ENCODE data around the gene ADI1. TPM values are rescaled to one million over a fixed set of nuclear protein-coding genes. Genes with fewer than 3 reads are reported as not detected.

ADI1 gene
- total and polyA plus RNA-seq, 2 experiments from 2014 or later: 77.7 to 140 TPM

DNA sequence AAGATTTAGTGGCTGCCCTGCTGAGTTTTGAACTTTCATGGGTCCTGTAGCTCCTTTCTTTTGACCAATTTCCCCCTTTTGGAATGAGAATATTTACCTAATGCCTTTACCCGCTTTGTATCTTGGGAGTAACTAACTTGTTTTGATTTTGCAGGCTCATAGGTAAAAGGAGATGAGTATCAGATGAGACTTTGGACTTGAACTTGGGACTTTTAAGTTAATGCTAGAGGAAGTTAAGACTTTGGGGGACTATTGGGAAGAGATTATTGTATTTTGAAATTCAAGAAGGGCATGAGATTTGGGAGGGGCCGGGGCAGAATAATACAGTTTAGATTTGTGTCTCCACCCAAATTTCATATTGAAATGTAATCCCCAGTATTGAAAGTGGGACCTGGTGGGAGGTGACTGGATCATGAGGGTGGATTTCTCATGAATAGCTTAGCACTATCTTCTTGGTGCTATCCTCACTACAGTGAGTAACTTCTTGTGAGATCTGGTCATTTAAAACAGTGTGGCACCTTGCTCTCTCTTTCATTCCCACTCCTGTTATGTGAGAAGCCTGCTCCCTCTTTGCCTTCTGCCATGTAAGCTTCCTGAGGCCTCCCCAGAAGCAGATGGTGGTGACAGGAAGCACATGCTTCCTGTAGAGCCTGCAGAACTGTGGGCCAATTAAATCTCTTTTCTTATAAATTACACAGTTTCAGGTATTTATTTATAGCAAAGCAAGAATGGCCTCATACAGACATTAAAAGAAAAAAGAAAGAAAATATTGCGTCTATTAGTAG lies 6.1 kb downstream of the ADI1 start:
- Histone ChIP-seq H3K4me3 (no peak overlapping the region), H3K27me3 (replicated peaks; ENCODE audit: insufficient read depth) (no peaks in the 10 kb centered on the region), H3F3A (ENCODE audit: insufficient read depth) (no peaks in the 10 kb centered on the region), H3K9me3 (ENCODE audit: low read depth) (no peaks in the 10 kb centered on the region), H3K4me2 (ENCODE audit: unreplicated experiment) (no peak overlapping the region), H3K36me3 (ENCODE audit: low read depth) (peaks cover 26% of the 10 kb centered on the region), H3K9me2 (ENCODE audit: insufficient read depth) (no peaks in the 10 kb centered on the region), H3K4me1 (ENCODE audit: insufficient read depth) (peaks cover 7% of the 10 kb centered on the region), H4K20me1 (ENCODE audit: insufficient read depth) (no peaks in the 10 kb centered on the region), H3K9ac (no peak overlapping the region), H3K27ac (no peak overlapping the region), H2AFZ (no peak overlapping the region), H3K79me2 (ENCODE audit: insufficient read depth) (peaks cover 40% of the 10 kb centered on the region)
- TF ChIP-seq EZH2phosphoT487 (IDR thresholded peaks at IDR 0.05; ENCODE audit: insufficient read depth, low read depth): no peak
- no peak for TF ChIP-seq EZH2 (IDR thresholded peaks at IDR 0.05; ENCODE audit: insufficient read depth, poor library complexity, severe bottlenecking)
- no peak for DNase-seq
- in situ Hi-C loops (cut with MboI): no loop called here
- WGBS, 2 experiments (ENCODE audit: low coverage in 1 of 2, low lambda C conversion rate in 2 of 2, missing lambda C conversion rate in 2 of 2): 93 to 96% methylated on average over 3 of the region's 3 CpGs

DNA sequence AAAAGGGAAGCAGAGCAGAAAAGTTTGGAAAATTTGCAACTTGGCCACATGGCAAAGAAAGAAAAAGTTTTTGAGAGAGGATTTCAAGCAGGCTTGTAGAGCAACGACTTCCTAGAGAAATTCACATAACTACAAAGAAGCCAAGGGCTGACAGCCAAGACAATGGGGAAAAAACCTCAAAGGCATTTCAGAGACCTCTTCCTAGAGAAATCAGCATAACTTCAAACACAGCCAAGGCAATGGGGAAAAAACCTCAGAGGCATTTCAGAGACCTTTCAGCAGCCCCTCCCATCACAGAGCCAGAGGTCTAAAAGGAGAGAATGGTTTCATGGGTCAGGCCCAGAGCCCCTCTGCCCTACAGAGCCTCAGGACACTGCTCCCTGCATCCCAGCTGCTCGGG lies 7.2 kb downstream of the ADI1 start:
- Histone ChIP-seq H3F3A (ENCODE audit: insufficient read depth) (no peaks in the 10 kb centered on the region), H4K20me1 (ENCODE audit: insufficient read depth) (no peaks in the 10 kb centered on the region), H3K9me3 (ENCODE audit: low read depth) (no peaks in the 10 kb centered on the region), H2AFZ (no peak overlapping the region), H3K27ac (no peak overlapping the region), H3K79me2 (ENCODE audit: insufficient read depth) (peaks cover 38% of the 10 kb centered on the region), H3K4me1 (ENCODE audit: insufficient read depth) (no peaks in the 10 kb centered on the region), H3K9ac (no peak overlapping the region), H3K36me3 (ENCODE audit: low read depth) (peaks cover 23% of the 10 kb centered on the region), H3K4me3 (no peak overlapping the region), H3K27me3 (replicated peaks; ENCODE audit: insufficient read depth) (no peaks in the 10 kb centered on the region), H3K4me2 (ENCODE audit: unreplicated experiment) (no peak overlapping the region), H3K9me2 (ENCODE audit: insufficient read depth) (no peaks in the 10 kb centered on the region)
- in situ Hi-C loops (cut with MboI): no loop called here
- no peak for DNase-seq
- 69 to 75% methylated on average over 2 of the region's 2 CpGs for WGBS, 2 experiments (ENCODE audit: low coverage in 1 of 2, low lambda C conversion rate in 2 of 2, missing lambda C conversion rate in 2 of 2)
- TF ChIP-seq EZH2phosphoT487 (IDR thresholded peaks at IDR 0.05; ENCODE audit: insufficient read depth, low read depth) (no peak), EZH2 (IDR thresholded peaks at IDR 0.05; ENCODE audit: insufficient read depth, poor library complexity, severe bottlenecking) (no peak)

DNA sequence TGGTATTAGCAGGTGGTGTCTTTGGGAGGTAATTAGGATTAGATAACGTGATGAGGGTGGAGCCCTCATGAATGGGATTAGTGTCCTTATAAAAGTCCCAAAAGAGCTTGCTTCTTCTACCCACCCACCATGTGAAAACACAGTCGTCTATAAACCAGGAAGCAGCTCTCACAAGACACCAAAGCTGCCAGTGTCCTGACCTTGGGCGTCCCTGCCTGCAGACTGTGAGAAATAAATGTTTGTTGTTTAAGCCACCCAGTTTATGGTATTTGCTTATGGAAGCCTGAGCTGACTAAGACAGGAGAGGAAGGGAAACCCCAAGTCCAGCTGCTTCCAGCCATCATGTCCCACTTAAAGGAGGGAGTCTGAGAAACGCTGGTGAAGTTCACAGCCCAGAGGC lies 13.6 kb downstream of the ADI1 start:
- no peaks in the 10 kb centered on the region for H4K20me1 ChIP-seq (ENCODE audit: insufficient read depth)
- H3K36me3 ChIP-seq (ENCODE audit: low read depth): peaks cover 16% of the 10 kb centered on the region
- no peak for TF ChIP-seq EZH2phosphoT487 (IDR thresholded peaks at IDR 0.05; ENCODE audit: insufficient read depth, low read depth)
- TF ChIP-seq EZH2 (IDR thresholded peaks at IDR 0.05; ENCODE audit: insufficient read depth, poor library complexity, severe bottlenecking): no peak
- H3K79me2 ChIP-seq (ENCODE audit: insufficient read depth): peaks cover 48% of the 10 kb centered on the region
- H3K9ac ChIP-seq: no peak overlapping the region
- no peaks in the 10 kb centered on the region for H3K9me3 ChIP-seq (ENCODE audit: low read depth)
- H3F3A ChIP-seq (ENCODE audit: insufficient read depth): no peaks in the 10 kb centered on the region
- H2AFZ ChIP-seq: no peak overlapping the region
- no peaks in the 10 kb centered on the region for H3K4me1 ChIP-seq (ENCODE audit: insufficient read depth)
- no peak overlapping the region for H3K27ac ChIP-seq
- H3K9me2 ChIP-seq (ENCODE audit: insufficient read depth): no peaks in the 10 kb centered on the region
- no peaks in the 10 kb centered on the region for H3K27me3 ChIP-seq (replicated peaks; ENCODE audit: insufficient read depth)
- DNase-seq: no peak
- 76% methylated on average over 4 of the region's 4 CpGs for WGBS, 2 experiments (ENCODE audit: low coverage in 1 of 2, low lambda C conversion rate in 2 of 2, missing lambda C conversion rate in 2 of 2)
- in situ Hi-C loops (cut with MboI): no loop called here
- no peak overlapping the region for H3K4me3 ChIP-seq
- H3K4me2 ChIP-seq (ENCODE audit: unreplicated experiment): no peak overlapping the region

DNA sequence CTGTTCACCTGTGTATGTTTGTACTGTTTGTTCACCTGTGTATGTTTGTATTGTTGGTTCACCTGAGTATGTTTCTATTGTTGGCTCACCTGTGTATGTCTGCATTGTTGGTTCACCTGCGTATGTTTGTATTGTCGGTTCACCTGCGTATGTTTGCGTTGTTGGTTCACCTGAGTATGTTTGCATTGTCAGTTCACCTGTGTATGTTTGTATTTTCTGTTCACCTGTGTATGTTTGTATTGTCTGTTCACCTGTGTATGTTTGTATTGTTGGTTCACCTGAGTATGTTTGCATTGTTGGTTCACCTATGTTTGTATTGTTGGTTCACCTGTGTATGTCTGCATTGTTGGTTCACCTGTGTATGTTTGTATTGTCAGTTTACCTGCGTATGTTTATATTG lies 14.6 kb downstream of the ADI1 start:
- H3F3A ChIP-seq (ENCODE audit: insufficient read depth): no peaks in the 10 kb centered on the region
- no peaks in the 10 kb centered on the region for H3K27me3 ChIP-seq (replicated peaks; ENCODE audit: insufficient read depth)
- H3K9me2 ChIP-seq (ENCODE audit: insufficient read depth): no peaks in the 10 kb centered on the region
- H3K9ac ChIP-seq: no peak overlapping the region
- WGBS, 2 experiments (ENCODE audit: low coverage in 1 of 2, low lambda C conversion rate in 2 of 2, missing lambda C conversion rate in 2 of 2): 97 to 99% methylated on average over 5 of the region's 5 CpGs
- no peak overlapping the region for H3K4me2 ChIP-seq (ENCODE audit: unreplicated experiment)
- no peak overlapping the region for H2AFZ ChIP-seq
- no peak overlapping the region for H3K27ac ChIP-seq
- peaks cover 48% of the 10 kb centered on the region for H3K79me2 ChIP-seq (ENCODE audit: insufficient read depth)
- DNase-seq: no peak
- H3K4me3 ChIP-seq: no peak overlapping the region
- H4K20me1 ChIP-seq (ENCODE audit: insufficient read depth): no peaks in the 10 kb centered on the region
- in situ Hi-C loops (cut with MboI): no loop called here
- peaks cover 13% of the 10 kb centered on the region for H3K36me3 ChIP-seq (ENCODE audit: low read depth)
- no peaks in the 10 kb centered on the region for H3K9me3 ChIP-seq (ENCODE audit: low read depth)
- no peaks in the 10 kb centered on the region for H3K4me1 ChIP-seq (ENCODE audit: insufficient read depth)
- no peak for TF ChIP-seq EZH2phosphoT487 (IDR thresholded peaks at IDR 0.05; ENCODE audit: insufficient read depth, low read depth)
- TF ChIP-seq EZH2 (IDR thresholded peaks at IDR 0.05; ENCODE audit: insufficient read depth, poor library complexity, severe bottlenecking): no peak
